RWPE1 (cell line): ENCODE results near the gene PDE4C.

ENCODE experiments used
- CTCF ChIA-PET: fragments of 350-600 bp; sonication (Branson Sonifier 250); formaldehyde crosslinking; extraction: SDS; loops from one replicate; lab custom pipeline; 2021; lab: Yijun Ruan, JAX
- POLR2A ChIA-PET: fragments of 400-600 bp; formaldehyde crosslinking; extraction: SDS; loops from one replicate; lab custom pipeline; 2020; ENCODE audit warnings: antibody characterized with exemption; ENCODE audit not compliant: low non-redundant PET; lab: Yijun Ruan, JAX
- DNase-seq: peaks from one replicate; pipeline ENCODE4 v3.0.0; 2012; ENCODE audit warnings: low spot score
- H3K27ac ChIP-seq: fragments of 450-650 bp; 2 replicates; pipeline ENCODE4 v1.5.1; 2017
- CTCF ChIP-seq: fragments of 450-650 bp; conservative IDR thresholded peaks from 2 replicates; pipeline ENCODE4 v1.5.1; 2017; ENCODE audit warnings: low read depth, mild to moderate bottlenecking

The PDE4C gene

GRCh38 chr19:18203408-18203862, 22.8 kb downstream of the PDE4C start:
- ChIA-PET CTCF (interaction anchor here (0.5 to 3.0 kb wide), 6 partner anchors 49 to 369 kb away, joined by 3 to 16 read pairs (median 4); no protein-coding TSS in a partner anchor), POLR2A (interaction anchor here (0.5 to 1.0 kb wide), 2 partner anchors 11 to 669 kb away, joined by 3 read pairs; partner anchors contain the start of gene MPV17L2)
- H3K27ac ChIP-seq: peak overlapping the region; percentile 92
- no peak for TF ChIP-seq CTCF
- DNase-seq: peak; percentile 28

- CTCF ChIA-PET: interaction anchor here (0.6 to 3.0 kb wide), 3 partner anchors 50 to 156 kb away, joined by 3 to 16 read pairs (median 6); no protein-coding TSS in a partner anchor
- POLR2A ChIA-PET: no interaction called here
- peak overlapping the region; percentile 92; the same call in 1 of the 2 replicates for H3K27ac ChIP-seq
- DNase-seq: no peak
- peak; percentile 60 for TF ChIP-seq CTCF
Measured at GRCh38 chr19:18202778-18203407, 23.3 kb downstream of the PDE4C start.

- ChIA-PET POLR2A (no interaction called here), CTCF (interaction anchor here (0.6 to 3.0 kb wide), 2 partner anchors 48 to 50 kb away, joined by 4 to 16 read pairs; no protein-coding TSS in a partner anchor)
- no peak for TF ChIP-seq CTCF
- no peak overlapping the region; the same call in 1 of the 2 replicates for H3K27ac ChIP-seq
- DNase-seq: no peak
Measured at GRCh38 chr19:18202397-18202777, 23.9 kb downstream of the PDE4C start.

- no peak for TF ChIP-seq CTCF
- ChIA-PET CTCF (interaction anchor here (0.5 to 2.2 kb wide), 2 partner anchors 35 to 53 kb away, joined by 3 to 5 read pairs; no protein-coding TSS in a partner anchor), POLR2A (interaction anchor here (0.6 kb wide), 1 partner anchor 33 kb away, joined by 3 read pairs; no protein-coding TSS in a partner anchor)
- H3K27ac ChIP-seq: peak overlapping the region; percentile 98
- DNase-seq: no peak
Measured at GRCh38 chr19:18198374-18198773, 27.9 kb downstream of the PDE4C start.

GRCh38 chr19:18197941-18198340, 28.3 kb downstream of the PDE4C start:
- no peak for DNase-seq
- POLR2A ChIA-PET: interaction anchor here (0.6 kb wide), 1 partner anchor 33 kb away, joined by 3 read pairs; no protein-coding TSS in a partner anchor
- CTCF ChIA-PET: interaction anchor here (0.5 to 2.2 kb wide), 2 partner anchors 35 to 54 kb away, joined by 3 to 5 read pairs; no protein-coding TSS in a partner anchor
- peak overlapping the region; percentile 98 for H3K27ac ChIP-seq
- no peak for TF ChIP-seq CTCF

- no peak for DNase-seq
- CTCF ChIA-PET: interaction anchor here (2.2 kb wide), 1 partner anchor 54 kb away, joined by 5 read pairs; no protein-coding TSS in a partner anchor
- no peak for TF ChIP-seq CTCF
- H3K27ac ChIP-seq: peak overlapping the region; percentile 98
- POLR2A ChIA-PET: no interaction called here
Measured at GRCh38 chr19:18197306-18197705, 28.9 kb downstream of the PDE4C start.
